Caco-2 (cell line): ENCODE data around the gene KCNAB1. TPM values are rescaled to one million over a fixed set of nuclear protein-coding genes. Genes with fewer than 3 reads are reported as not detected.
"Not testable (repeated sequence)": the region's sequence is repeated elsewhere in the genome, so short reads cannot be mapped to it uniquely, and the experiment has no call there.

Experiments used
- BruUV-seq: library from RNA; stranded (reverse); fragments of 400-500 nt; replicated peaks from 2 replicates; lab custom pipeline; 2021; lab: Mats Ljungman, UMichigan
- CTCF ChIA-PET: fragments of 300-600 bp; sonication (Branson Sonifier 250); formaldehyde crosslinking; loops from one replicate; lab custom pipeline; 2022; ENCODE audit warnings: antibody characterized with exemption; lab: Charles Lee
- POLR2A ChIA-PET: fragments of 300-600 bp; sonication (Branson Sonifier 250); formaldehyde crosslinking; loops from one replicate; lab custom pipeline; 2022; ENCODE audit warnings: antibody characterized with exemption; lab: Charles Lee
- DNase-seq, 2 experiments: peaks; one replicate each; pipeline versions ENCODE4 v3.0.0 to v3.0.0-alpha.2; 2020 to 2022
- H3K27me3 ChIP-seq: replicated peaks from 2 replicates; pipeline ENCODE4 v1.6.0; 2011; ENCODE audit warnings: low read length; ENCODE audit not compliant: control insufficient read depth, insufficient read depth
- H3K36me3 ChIP-seq: 2 replicates; pipeline ENCODE4 v1.5.1; 2011; ENCODE audit warnings: low read length; ENCODE audit not compliant: control insufficient read depth, insufficient read depth
- H3K4me1 ChIP-seq: fragments of 250-450 bp; sonication (Bioruptor Pico); 2 replicates; pipeline ENCODE4 v1.5.1; 2020; ENCODE audit warnings: mild to moderate bottlenecking
- H3K4me3 ChIP-seq: 2 replicates; pipeline ENCODE4 v1.5.1; 2011; ENCODE audit warnings: low read depth, mild to moderate bottlenecking, control low read depth, low read length
- H3K9me3 ChIP-seq: fragments of 250-450 bp; sonication (Bioruptor Pico); 2 replicates; pipeline ENCODE4 v1.5.1; 2020; ENCODE audit warnings: mild to moderate bottlenecking, moderate library complexity
- H3K27ac Mint-ChIP-seq: one replicate; pipeline ENCODE4 v1.8.0; 2022; ENCODE audit warnings: mixed read lengths; ENCODE audit not compliant: unreplicated experiment
- H3K27me3 Mint-ChIP-seq: one replicate; pipeline ENCODE4 v1.8.0; 2022; ENCODE audit warnings: mixed read lengths; ENCODE audit not compliant: insufficient read depth, unreplicated experiment
- H3K36me3 Mint-ChIP-seq: one replicate; pipeline ENCODE4 v1.8.0; 2022; ENCODE audit warnings: mild to moderate bottlenecking, mixed read lengths; ENCODE audit not compliant: insufficient read depth, unreplicated experiment
- H3K4me1 Mint-ChIP-seq: one replicate; pipeline ENCODE4 v1.8.0; 2022; ENCODE audit warnings: low read depth, mixed read lengths; ENCODE audit not compliant: unreplicated experiment
- H3K4me3 Mint-ChIP-seq: one replicate; pipeline ENCODE4 v1.8.0; 2022; ENCODE audit warnings: mild to moderate bottlenecking, moderate library complexity, mixed read lengths; ENCODE audit not compliant: unreplicated experiment
- H3K9me3 Mint-ChIP-seq: one replicate; pipeline ENCODE4 v1.8.0; 2022; ENCODE audit warnings: mixed read lengths; ENCODE audit not compliant: unreplicated experiment
- CTCF ChIP-seq, 2 experiments: fragments of 200-600 bp in 1 of 2; IDR thresholded peaks; 1 replicate in 1 of 2; 2 replicates in 1 of 2; pipeline versions ENCODE4 v1.5.1 to v1.8.0; 2011 to 2022; ENCODE audit warnings: antibody characterized with exemption in 1 of 2, control low read depth in 1 of 2, inconsistent platforms in 1 of 2, low read depth in 1 of 2, low read length in 1 of 2, mild to moderate bottlenecking in 1 of 2, moderate library complexity in 1 of 2; ENCODE audit not compliant: insufficient read depth in 1 of 2, severe bottlenecking in 1 of 2, unreplicated experiment in 1 of 2
- intact Hi-C: fragments of 100-400 bp; cut with micrococcal nuclease; formaldehyde crosslinking; loops from one replicate; pipeline ENCODE4 v1.10.0; 2022; ENCODE audit not compliant: unreplicated experiment
- total RNA-seq: library from RNA; stranded (reverse); gene quantifications from 2 replicates; pipeline ENCODE4 v1.2.3, GENCODE V29; 2022

The KCNAB1 gene
- total RNA-seq, 1 experiment from 2014 or later, result 0.14 TPM

DNA sequence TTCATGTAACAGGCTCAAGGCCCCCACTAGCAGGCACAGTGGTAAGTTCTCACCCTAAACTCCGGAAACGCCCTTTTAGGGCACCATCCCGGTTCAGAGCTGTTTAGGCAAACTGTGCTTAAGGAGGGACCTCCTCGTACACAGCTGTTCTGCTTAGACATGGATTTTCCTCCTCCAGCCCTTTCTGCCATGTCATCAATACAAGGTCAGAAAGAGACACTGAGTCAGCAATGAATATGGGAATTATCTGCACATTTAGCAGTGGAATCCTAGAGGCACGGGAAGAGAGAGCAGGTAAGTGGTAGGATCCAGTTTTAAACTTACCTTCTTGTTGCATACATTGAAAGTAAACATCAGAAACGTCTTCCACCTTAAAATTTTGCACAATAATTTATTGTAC is 107.3 kb downstream of the KCNAB1 start:
- H3K4me3 Mint-ChIP-seq, result no peak overlapping the region
- ChIA-PET CTCF (no interaction called here), POLR2A (no interaction called here)
- H3K27me3 ChIP-seq, result no peaks in the 10 kb centered on the region
- H3K4me1 ChIP-seq, result no peaks in the 10 kb centered on the region
- no peak overlapping the region for H3K4me3 ChIP-seq
- H3K36me3 ChIP-seq, result no peaks in the 10 kb centered on the region
- H3K36me3 Mint-ChIP-seq, result no peaks in the 10 kb centered on the region
- no TSS peak for BruUV-seq
- H3K9me3 ChIP-seq, result no peaks in the 10 kb centered on the region
- no peak for TF ChIP-seq CTCF (IDR thresholded peaks at IDR 0.05; ENCODE audit: insufficient read depth in 1 of 2, low read depth in 1 of 2, low read length in 1 of 2, severe bottlenecking in 1 of 2, unreplicated experiment in 1 of 2)
- H3K9me3 Mint-ChIP-seq, result no peaks in the 10 kb centered on the region
- DNase-seq, result no peak
- no peak overlapping the region for H3K27ac Mint-ChIP-seq
- H3K4me1 Mint-ChIP-seq, result peaks cover 6% of the 10 kb centered on the region
- peaks cover 14% of the 10 kb centered on the region for H3K27me3 Mint-ChIP-seq
- intact Hi-C loops, result no loop called here

- intact Hi-C loops, result no loop called here
- no peak overlapping the region for H3K4me3 ChIP-seq
- POLR2A ChIA-PET, result no interaction called here
- CTCF ChIA-PET, result no interaction called here
- no peaks in the 10 kb centered on the region for H3K9me3 ChIP-seq
- H3K4me1 ChIP-seq, result 0 out of 2 replicates have a peak, but pooled peaks cover 2% of the 10 kb centered on the region
- no peaks in the 10 kb centered on the region for H3K27me3 ChIP-seq
- TF ChIP-seq CTCF (IDR thresholded peaks at IDR 0.05; ENCODE audit: insufficient read depth in 1 of 2, low read depth in 1 of 2, low read length in 1 of 2, severe bottlenecking in 1 of 2, unreplicated experiment in 1 of 2), result no peak
- BruUV-seq, result no TSS peak
- Mint-ChIP-seq H3K27ac (no peak overlapping the region), H3K9me3 (no peaks in the 10 kb centered on the region), H3K27me3 (peaks cover 12% of the 10 kb centered on the region), H3K4me1 (peaks cover 17% of the 10 kb centered on the region), H3K4me3 (no peak overlapping the region), H3K36me3 (no peaks in the 10 kb centered on the region)
- no peaks in the 10 kb centered on the region for H3K36me3 ChIP-seq
- DNase-seq, result no peak
Measured at GRCh38 chr3:156230278-156230900, 110.0 kb downstream of the KCNAB1 start.

- intact Hi-C loops, H3K36me3 ChIP-seq, H3K27me3 ChIP-seq, POLR2A ChIA-PET, H3K27ac Mint-ChIP-seq, H3K27me3 Mint-ChIP-seq, DNase-seq, H3K4me3 Mint-ChIP-seq, CTCF ChIA-PET, H3K4me1 ChIP-seq, BruUV-seq, H3K36me3 Mint-ChIP-seq, H3K9me3 Mint-ChIP-seq, H3K9me3 ChIP-seq, H3K4me3 ChIP-seq: not testable (repeated sequence)
- H3K4me1 Mint-ChIP-seq, result peaks cover 17% of the 10 kb centered on the region
Measured at GRCh38 chr3:156231221-156231620, 110.8 kb downstream of the KCNAB1 start.
